ENCODE results near the gene TMEM219.

Gene TMEM219

GRCh38 chr16:30018731-30019158, 56.9 kb downstream of the TMEM219 start (continued):
- TF ChIP-seq ZNF76 (tag by site-specific recombination; IDR thresholded peaks at IDR 0.05; ENCODE audit: borderline replicate concordance, low read depth) (no peak), KLF8 (tag by site-specific recombination; IDR thresholded peaks at IDR 0.05) (peak; percentile 76), REPIN1 (tag by site-specific recombination; IDR thresholded peaks at IDR 0.05; ENCODE audit: low read depth) (no peak), BCL6B (tag by site-specific recombination; IDR thresholded peaks at IDR 0.05) (no peak), SP2 (tag by site-specific recombination; IDR thresholded peaks at IDR 0.05) (0 out of 2 replicates have a peak, but pooled peaks have one; percentile 13), ZNF704 (tag by site-specific recombination; IDR thresholded peaks at IDR 0.05) (no peak), ZNF398 (tag by site-specific recombination; IDR thresholded peaks at IDR 0.05) (peak; percentile 90), PATZ1 (tag by site-specific recombination; IDR thresholded peaks at IDR 0.05) (peak; percentile 58), AEBP2 (tag by site-specific recombination; IDR thresholded peaks at IDR 0.05; ENCODE audit: borderline replicate concordance) (no peak), ZNF221 (tag by site-specific recombination; IDR thresholded peaks at IDR 0.05; ENCODE audit: borderline replicate concordance) (no peak), ZNF558 (tag by site-specific recombination; IDR thresholded peaks at IDR 0.05) (peak; percentile 41; the same call in 1 of the 2 replicates), ZNF404 (tag by site-specific recombination; IDR thresholded peaks at IDR 0.05) (no peak), ZNF350 (tag by site-specific recombination; IDR thresholded peaks at IDR 0.05) (no peak), ZXDB (tag by site-specific recombination; IDR thresholded peaks at IDR 0.05) (peak; percentile 57; the same call in 1 of the 2 replicates), ZNF112 (tag by site-specific recombination; IDR thresholded peaks at IDR 0.05) (0 out of 2 replicates have a peak, but pooled peaks have one; percentile 33), ZNF366 (tag by site-specific recombination; conservative IDR thresholded peaks at IDR 0.05) (peak; percentile 97), ZNF311 (tag by site-specific recombination; IDR thresholded peaks at IDR 0.05; ENCODE audit: borderline replicate concordance) (no peak), ZFP3 (tag by site-specific recombination; IDR thresholded peaks at IDR 0.05; ENCODE audit: low read depth) (no peak), ZNF184 (tag by site-specific recombination; IDR thresholded peaks at IDR 0.05) (0 out of 2 replicates have a peak, but pooled peaks have one; percentile 61), ZNF629 (tag by site-specific recombination; IDR thresholded peaks at IDR 0.05) (peak; percentile 90), HOXC10 (CRISPR knock-in tag; IDR thresholded peaks at IDR 0.05) (no peak), TCF7L2 (IDR thresholded peaks at IDR 0.05; ENCODE audit: borderline replicate concordance, low read depth, low read length) (no peak), GFI1B (tag by site-specific recombination; IDR thresholded peaks at IDR 0.05) (peak; percentile 69), ZNF626 (tag by site-specific recombination; IDR thresholded peaks at IDR 0.05) (no peak)
- TF ChIP-seq, protein P1, sequence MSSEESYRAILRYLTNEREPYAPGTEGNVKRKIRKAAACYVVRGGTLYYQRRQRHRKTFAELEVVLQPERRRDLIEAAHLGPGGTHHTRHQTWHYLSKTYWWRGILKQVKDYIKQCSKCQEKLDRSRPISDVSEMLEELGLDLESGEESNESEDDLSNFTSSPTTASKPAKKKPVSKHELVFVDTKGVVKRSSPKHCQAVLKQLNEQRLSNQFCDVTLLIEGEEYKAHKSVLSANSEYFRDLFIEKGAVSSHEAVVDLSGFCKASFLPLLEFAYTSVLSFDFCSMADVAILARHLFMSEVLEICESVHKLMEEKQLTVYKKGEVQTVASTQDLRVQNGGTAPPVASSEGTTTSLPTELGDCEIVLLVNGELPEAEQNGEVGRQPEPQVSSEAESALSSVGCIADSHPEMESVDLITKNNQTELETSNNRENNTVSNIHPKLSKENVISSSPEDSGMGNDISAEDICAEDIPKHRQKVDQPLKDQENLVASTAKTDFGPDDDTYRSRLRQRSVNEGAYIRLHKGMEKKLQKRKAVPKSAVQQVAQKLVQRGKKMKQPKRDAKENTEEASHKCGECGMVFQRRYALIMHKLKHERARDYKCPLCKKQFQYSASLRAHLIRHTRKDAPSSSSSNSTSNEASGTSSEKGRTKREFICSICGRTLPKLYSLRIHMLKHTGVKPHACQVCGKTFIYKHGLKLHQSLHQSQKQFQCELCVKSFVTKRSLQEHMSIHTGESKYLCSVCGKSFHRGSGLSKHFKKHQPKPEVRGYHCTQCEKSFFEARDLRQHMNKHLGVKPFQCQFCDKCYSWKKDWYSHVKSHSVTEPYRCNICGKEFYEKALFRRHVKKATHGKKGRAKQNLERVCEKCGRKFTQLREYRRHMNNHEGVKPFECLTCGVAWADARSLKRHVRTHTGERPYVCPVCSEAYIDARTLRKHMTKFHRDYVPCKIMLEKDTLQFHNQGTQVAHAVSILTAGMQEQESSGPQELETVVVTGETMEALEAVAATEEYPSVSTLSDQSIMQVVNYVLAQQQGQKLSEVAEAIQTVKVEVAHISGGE (tag by site-specific recombination; conservative IDR thresholded peaks at IDR 0.05; ENCODE audit: low read depth), result no peak; the same call in 1 of the 2 replicates
- TF ChIP-seq, protein P2, sequence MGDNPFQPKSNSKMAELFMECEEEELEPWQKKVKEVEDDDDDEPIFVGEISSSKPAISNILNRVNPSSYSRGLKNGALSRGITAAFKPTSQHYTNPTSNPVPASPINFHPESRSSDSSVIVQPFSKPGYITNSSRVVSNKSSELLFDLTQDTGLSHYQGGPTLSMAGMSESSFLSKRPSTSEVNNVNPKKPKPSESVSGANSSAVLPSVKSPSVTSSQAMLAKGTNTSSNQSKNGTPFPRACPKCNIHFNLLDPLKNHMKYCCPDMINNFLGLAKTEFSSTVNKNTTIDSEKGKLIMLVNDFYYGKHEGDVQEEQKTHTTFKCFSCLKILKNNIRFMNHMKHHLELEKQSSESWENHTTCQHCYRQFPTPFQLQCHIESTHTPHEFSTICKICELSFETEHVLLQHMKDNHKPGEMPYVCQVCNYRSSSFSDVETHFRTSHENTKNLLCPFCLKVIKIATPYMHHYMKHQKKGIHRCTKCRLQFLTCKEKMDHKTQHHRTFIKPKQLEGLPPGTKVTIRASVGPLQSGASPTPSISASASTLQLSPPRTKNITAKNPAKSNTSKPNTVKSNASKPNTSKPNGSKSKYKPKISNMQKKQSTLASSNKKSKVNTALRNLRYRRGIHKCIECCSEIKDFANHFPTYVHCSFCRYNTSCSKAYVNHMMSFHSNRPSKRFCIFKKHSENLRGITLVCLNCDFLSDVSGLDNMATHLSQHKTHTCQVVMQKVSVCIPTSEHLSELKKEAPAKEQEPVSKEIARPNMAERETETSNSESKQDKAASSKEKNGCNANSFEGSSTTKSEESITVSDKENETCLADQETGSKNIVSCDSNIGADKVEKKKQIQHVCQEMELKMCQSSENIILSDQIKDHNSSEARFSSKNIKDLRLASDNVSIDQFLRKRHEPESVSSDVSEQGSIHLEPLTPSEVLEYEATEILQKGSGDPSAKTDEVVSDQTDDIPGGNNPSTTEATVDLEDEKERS (tag by site-specific recombination; IDR thresholded peaks at IDR 0.05), result no peak

Data from HEK293 (cell line).